LNCaP clone FGC (cell line): ENCODE data around the gene LRP5.

ENCODE experiments used
- DNase-seq: peaks from one replicate; pipeline ENCODE4 v3.0.0-alpha.2; 2011; ENCODE audit warnings: low read depth
- H3K4me3 ChIP-seq: 2 replicates; pipeline ENCODE4 v1.5.1; 2011; ENCODE audit warnings: mild to moderate bottlenecking, low read depth, low read length, control low read depth
- TF ChIP-seq, protein P1 (sequence below): IDR thresholded peaks from 2 replicates; pipeline ENCODE4 v1.5.1; 2012; ENCODE audit warnings: mild to moderate bottlenecking; ENCODE audit not compliant: control insufficient read depth, insufficient read depth; ENCODE audit errors: extremely low read depth

Gene LRP5

DNA sequence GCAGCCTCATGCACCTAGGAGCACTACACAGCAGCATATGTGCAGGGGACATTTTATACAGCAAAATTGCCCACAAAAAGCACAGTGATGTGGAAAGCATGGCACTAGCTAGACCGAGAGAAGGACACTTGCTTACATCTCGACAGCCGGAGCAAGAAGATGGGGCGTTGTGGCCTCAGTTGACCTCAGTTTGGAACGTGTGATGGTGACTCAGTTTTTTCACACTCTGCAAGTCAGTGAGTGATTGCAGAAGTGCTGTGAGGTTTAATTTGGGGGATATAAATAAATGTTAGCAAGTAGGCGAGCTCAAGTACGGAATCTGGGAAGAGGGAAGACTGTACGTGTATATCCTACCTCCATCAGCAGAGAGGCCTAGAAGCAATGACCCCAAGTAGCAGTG lies 23.3 kb downstream of the LRP5 start:
- TF ChIP-seq, protein P1, sequence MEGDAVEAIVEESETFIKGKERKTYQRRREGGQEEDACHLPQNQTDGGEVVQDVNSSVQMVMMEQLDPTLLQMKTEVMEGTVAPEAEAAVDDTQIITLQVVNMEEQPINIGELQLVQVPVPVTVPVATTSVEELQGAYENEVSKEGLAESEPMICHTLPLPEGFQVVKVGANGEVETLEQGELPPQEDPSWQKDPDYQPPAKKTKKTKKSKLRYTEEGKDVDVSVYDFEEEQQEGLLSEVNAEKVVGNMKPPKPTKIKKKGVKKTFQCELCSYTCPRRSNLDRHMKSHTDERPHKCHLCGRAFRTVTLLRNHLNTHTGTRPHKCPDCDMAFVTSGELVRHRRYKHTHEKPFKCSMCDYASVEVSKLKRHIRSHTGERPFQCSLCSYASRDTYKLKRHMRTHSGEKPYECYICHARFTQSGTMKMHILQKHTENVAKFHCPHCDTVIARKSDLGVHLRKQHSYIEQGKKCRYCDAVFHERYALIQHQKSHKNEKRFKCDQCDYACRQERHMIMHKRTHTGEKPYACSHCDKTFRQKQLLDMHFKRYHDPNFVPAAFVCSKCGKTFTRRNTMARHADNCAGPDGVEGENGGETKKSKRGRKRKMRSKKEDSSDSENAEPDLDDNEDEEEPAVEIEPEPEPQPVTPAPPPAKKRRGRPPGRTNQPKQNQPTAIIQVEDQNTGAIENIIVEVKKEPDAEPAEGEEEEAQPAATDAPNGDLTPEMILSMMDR, result no peak
- H3K4me3 ChIP-seq, result no peak overlapping the region
- no peak for DNase-seq

GRCh38 chr11:68336716-68337115 lies 24.3 kb downstream of the LRP5 start:
- no peak overlapping the region for H3K4me3 ChIP-seq
- TF ChIP-seq, protein P1, result no peak
- no peak for DNase-seq

DNA sequence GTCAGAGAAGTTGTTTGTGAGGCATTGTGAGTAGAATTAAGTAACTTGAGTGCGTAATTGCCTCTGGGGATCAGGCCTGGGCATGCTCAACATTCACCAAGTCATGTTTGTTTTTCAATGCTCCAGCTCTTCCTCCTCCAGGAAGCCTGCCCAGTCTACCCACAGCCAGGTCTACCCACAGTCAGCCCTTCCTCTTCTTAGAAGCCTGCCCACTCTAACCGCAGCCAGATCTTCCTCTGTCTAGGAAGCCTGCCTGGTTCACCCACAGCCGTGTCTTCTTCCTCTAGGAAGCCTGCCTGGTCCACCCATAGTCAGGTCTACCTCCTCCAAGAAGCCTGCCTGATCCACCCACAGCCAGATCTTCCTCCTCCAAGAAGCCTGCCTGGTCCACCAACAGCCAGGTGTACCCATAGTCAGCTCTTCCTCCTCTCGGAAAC lies 25.0 kb downstream of the LRP5 start:
- TF ChIP-seq, protein P1, result no peak
- DNase-seq, result no peak
- no peak overlapping the region for H3K4me3 ChIP-seq

GRCh38 chr11:68338051-68338780 lies 25.8 kb downstream of the LRP5 start:
- TF ChIP-seq, protein P1, result no peak
- no peak for DNase-seq

GRCh38 chr11:68340003-68340767 lies 27.8 kb downstream of the LRP5 start:
- no peak for DNase-seq
- TF ChIP-seq, protein P1, result no peak
- H3K4me3 ChIP-seq, result no peak overlapping the region

More at GRCh38 chr11:68338051-68338780, 25.8 kb downstream of the LRP5 start:
- no peak overlapping the region for H3K4me3 ChIP-seq

DNA sequence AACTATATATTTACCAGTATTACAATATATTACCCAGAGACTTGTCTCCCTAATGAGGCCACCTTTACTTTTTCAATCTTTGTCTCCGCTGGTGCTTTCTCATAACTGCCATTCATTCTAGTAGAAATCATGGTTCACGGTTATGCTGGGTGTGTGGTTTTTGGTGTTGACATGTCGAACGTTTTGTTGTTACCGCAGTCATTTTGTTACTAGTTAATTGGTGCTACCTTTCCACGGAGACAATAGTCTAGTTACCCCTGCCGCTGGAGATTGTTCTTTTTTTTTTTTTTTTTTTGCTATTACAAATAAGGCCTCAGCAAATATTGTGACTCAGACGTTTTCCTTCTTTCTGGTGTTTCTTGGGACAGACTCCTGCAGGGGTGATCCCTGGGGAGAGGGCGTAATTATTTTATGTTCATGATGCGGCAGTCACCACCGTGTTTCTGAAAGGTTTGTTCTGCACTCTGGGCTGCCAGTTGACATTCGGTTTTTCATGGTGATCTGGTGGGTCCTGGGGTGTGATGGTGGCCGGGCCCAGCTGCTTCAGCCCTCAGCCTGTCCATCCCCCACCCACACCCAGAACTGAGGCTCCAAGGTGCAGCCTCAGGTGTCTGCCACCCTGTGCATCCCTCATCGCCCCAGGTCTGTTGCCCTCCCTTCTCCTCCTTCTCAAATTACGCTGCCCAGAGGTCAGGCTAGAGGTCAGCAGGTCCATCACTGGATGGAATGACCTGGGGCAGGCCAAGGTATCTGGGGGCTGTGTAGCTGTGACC lies 28.6 kb downstream of the LRP5 start:
- no peak overlapping the region for H3K4me3 ChIP-seq
- no peak for DNase-seq
- TF ChIP-seq, protein P1, result no peak
